HL-60 (cell line): ENCODE results near the gene EXOC6B.

Experiments used
- DNase-seq, 2 experiments: peaks; one replicate each; pipeline ENCODE4 v3.0.0-alpha.2; 2010 to 2020; ENCODE audit warnings: low read depth in 1 of 2, low spot score in 1 of 2
- H3K27ac ChIP-seq: fragments of 250-450 bp; sonication (Bioruptor Pico); replicated peaks from 2 replicates; pipeline ENCODE4 v1.5.1; 2020; ENCODE audit warnings: mild to moderate bottlenecking, moderate library complexity
- H3K27me3 ChIP-seq: fragments of 250-450 bp; sonication (Bioruptor Pico); 2 replicates; pipeline ENCODE4 v1.5.1; 2021; ENCODE audit warnings: mild to moderate bottlenecking, moderate library complexity; ENCODE audit not compliant: insufficient read depth, poor library complexity, severe bottlenecking
- H3K4me3 ChIP-seq: replicated peaks from 2 replicates; pipeline ENCODE4 v1.5.1; 2011; ENCODE audit warnings: mild to moderate bottlenecking, control low read depth, low read length; ENCODE audit not compliant: insufficient read depth
- GABPA ChIP-seq: IDR thresholded peaks from 2 replicates; pipeline ENCODE4 v1.6.1; 2012; ENCODE audit warnings: low read depth
- POLR2AphosphoS5 ChIP-seq: IDR thresholded peaks from 2 replicates; pipeline ENCODE4 v1.6.1; 2012; ENCODE audit warnings: low read depth
- SPI1 ChIP-seq: IDR thresholded peaks from 2 replicates; pipeline ENCODE4 v1.6.1; 2012; ENCODE audit warnings: low read depth, mild to moderate bottlenecking, borderline replicate concordance
- TF ChIP-seq, protein P1 (sequence below): IDR thresholded peaks from one replicate; pipeline ENCODE4 v1.5.1; 2011; ENCODE audit warnings: low read length, control low read depth, inconsistent platforms; ENCODE audit not compliant: insufficient read depth
- TF ChIP-seq, protein P2 (sequence below): IDR thresholded peaks from 2 replicates; pipeline ENCODE4 v1.6.1; 2012; ENCODE audit warnings: low read depth; ENCODE audit not compliant: insufficient replicate concordance

Gene EXOC6B

GRCh38 chr2:72712304-72712703, 113.5 kb downstream of the EXOC6B start:
- no peak overlapping the region for H3K27ac ChIP-seq
- no peaks in the 10 kb centered on the region for H3K27me3 ChIP-seq
- DNase-seq = no peak
- no peak overlapping the region for H3K4me3 ChIP-seq
- TF ChIP-seq GABPA (no peak), POLR2AphosphoS5 (no peak), SPI1 (no peak)
- TF ChIP-seq, protein P1, sequence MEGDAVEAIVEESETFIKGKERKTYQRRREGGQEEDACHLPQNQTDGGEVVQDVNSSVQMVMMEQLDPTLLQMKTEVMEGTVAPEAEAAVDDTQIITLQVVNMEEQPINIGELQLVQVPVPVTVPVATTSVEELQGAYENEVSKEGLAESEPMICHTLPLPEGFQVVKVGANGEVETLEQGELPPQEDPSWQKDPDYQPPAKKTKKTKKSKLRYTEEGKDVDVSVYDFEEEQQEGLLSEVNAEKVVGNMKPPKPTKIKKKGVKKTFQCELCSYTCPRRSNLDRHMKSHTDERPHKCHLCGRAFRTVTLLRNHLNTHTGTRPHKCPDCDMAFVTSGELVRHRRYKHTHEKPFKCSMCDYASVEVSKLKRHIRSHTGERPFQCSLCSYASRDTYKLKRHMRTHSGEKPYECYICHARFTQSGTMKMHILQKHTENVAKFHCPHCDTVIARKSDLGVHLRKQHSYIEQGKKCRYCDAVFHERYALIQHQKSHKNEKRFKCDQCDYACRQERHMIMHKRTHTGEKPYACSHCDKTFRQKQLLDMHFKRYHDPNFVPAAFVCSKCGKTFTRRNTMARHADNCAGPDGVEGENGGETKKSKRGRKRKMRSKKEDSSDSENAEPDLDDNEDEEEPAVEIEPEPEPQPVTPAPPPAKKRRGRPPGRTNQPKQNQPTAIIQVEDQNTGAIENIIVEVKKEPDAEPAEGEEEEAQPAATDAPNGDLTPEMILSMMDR = no peak
- TF ChIP-seq, protein P2, sequence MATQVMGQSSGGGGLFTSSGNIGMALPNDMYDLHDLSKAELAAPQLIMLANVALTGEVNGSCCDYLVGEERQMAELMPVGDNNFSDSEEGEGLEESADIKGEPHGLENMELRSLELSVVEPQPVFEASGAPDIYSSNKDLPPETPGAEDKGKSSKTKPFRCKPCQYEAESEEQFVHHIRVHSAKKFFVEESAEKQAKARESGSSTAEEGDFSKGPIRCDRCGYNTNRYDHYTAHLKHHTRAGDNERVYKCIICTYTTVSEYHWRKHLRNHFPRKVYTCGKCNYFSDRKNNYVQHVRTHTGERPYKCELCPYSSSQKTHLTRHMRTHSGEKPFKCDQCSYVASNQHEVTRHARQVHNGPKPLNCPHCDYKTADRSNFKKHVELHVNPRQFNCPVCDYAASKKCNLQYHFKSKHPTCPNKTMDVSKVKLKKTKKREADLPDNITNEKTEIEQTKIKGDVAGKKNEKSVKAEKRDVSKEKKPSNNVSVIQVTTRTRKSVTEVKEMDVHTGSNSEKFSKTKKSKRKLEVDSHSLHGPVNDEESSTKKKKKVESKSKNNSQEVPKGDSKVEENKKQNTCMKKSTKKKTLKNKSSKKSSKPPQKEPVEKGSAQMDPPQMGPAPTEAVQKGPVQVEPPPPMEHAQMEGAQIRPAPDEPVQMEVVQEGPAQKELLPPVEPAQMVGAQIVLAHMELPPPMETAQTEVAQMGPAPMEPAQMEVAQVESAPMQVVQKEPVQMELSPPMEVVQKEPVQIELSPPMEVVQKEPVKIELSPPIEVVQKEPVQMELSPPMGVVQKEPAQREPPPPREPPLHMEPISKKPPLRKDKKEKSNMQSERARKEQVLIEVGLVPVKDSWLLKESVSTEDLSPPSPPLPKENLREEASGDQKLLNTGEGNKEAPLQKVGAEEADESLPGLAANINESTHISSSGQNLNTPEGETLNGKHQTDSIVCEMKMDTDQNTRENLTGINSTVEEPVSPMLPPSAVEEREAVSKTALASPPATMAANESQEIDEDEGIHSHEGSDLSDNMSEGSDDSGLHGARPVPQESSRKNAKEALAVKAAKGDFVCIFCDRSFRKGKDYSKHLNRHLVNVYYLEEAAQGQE = no peak

- no peak overlapping the region for H3K4me3 ChIP-seq
- TF ChIP-seq POLR2AphosphoS5 (no peak), GABPA (no peak), SPI1 (no peak)
- TF ChIP-seq, protein P2 = no peak
- TF ChIP-seq, protein P1 = no peak
- H3K27me3 ChIP-seq = no peaks in the 10 kb centered on the region
- no peak for DNase-seq
- no peak overlapping the region for H3K27ac ChIP-seq
Measured at GRCh38 chr2:72710418-72711152, 115.2 kb downstream of the EXOC6B start.

GRCh38 chr2:72708236-72708635, 117.6 kb downstream of the EXOC6B start:
- DNase-seq = no peak
- H3K27ac ChIP-seq = no peak overlapping the region
- H3K27me3 ChIP-seq = no peaks in the 10 kb centered on the region
- H3K4me3 ChIP-seq = no peak overlapping the region
- TF ChIP-seq GABPA (no peak), SPI1 (no peak), POLR2AphosphoS5 (no peak)
- TF ChIP-seq, protein P2 = no peak
- TF ChIP-seq, protein P1 = no peak
